GM21717 (cell line): Measurements from ENCODE around the gene WRAP53.

Experiments used
- ATAC-seq: cut with Tn5 transposase; IDR thresholded peaks from one replicate; pipeline ENCODE4 v1.9.1; 2021; ENCODE audit warnings: mild to moderate bottlenecking, moderate library complexity; ENCODE audit not compliant: unreplicated experiment

WRAP53 gene

GRCh38 chr17:7740481-7741001 is 52.3 kb downstream of the WRAP53 start:
- ATAC-seq, result no peak

- no peak for ATAC-seq
Measured at GRCh38 chr17:7742729-7743128, 54.5 kb downstream of the WRAP53 start.

GRCh38 chr17:7744416-7744815 is 56.1 kb downstream of the WRAP53 start:
- ATAC-seq, result no peak

- ATAC-seq, result no peak
Measured at GRCh38 chr17:7745748-7746470, 57.6 kb downstream of the WRAP53 start.

DNA sequence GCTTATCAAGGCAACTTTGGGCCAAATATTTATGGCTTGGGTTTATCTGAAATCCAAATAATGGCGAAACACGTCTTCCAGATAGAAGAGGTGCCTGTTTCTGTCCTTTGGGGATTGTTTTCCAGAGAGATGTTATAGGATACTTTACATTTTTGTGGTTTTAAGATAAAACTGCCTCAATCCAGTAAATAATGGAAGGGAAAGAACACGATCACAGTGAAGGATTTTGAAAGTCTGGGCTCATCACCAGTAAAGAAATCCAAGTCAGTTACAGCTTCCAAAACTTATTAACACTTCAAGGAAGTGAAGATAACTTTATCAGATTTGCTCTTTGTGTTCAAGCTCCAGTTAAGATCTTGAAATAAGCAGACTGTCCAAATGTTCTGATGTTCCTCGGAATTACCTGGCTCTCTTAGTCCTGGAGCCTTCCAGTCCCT is 59.4 kb downstream of the WRAP53 start:
- no peak for ATAC-seq

GRCh38 chr17:7748076-7748775 is 59.9 kb downstream of the WRAP53 start:
- ATAC-seq, result no peak

DNA sequence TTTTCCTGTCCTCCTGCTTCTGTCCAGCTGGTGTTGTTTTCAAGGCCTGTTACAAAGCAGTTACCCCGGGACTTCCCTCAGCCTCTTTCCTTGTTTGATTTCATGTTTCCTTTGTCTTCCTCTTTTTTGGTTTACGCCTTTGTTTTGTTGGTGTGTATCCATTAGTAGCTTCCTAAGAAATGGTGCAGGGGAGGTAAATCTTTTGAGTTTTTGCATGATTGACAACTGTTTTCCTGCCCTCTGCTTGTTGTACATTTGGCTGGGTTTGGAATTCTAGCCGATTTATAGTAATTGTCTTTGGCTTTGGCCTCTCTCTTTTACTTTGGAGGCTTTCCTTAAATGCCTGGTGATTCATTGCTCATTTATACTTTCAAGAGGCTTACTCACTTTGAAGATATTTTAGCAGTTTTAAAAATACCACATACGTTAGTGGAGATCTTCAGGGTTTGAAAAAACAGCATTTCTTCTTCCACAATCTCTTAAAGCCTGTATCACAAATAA is 62.1 kb downstream of the WRAP53 start:
- no peak for ATAC-seq
